DMS114 treated with DMSO at 0.1 percent for 48 hours (cell line): ENCODE results near the gene PTGIR.
"Not testable (repeated sequence)": the region's sequence is repeated elsewhere in the genome, so short reads cannot be mapped to it uniquely, and the experiment has no call there.

Experiments used
- DNase-seq: peaks from one replicate; lab custom pipeline; 2025; ENCODE audit not compliant: unreplicated experiment; lab: John Stamatoyannopoulos, UW

The PTGIR gene

DNA sequence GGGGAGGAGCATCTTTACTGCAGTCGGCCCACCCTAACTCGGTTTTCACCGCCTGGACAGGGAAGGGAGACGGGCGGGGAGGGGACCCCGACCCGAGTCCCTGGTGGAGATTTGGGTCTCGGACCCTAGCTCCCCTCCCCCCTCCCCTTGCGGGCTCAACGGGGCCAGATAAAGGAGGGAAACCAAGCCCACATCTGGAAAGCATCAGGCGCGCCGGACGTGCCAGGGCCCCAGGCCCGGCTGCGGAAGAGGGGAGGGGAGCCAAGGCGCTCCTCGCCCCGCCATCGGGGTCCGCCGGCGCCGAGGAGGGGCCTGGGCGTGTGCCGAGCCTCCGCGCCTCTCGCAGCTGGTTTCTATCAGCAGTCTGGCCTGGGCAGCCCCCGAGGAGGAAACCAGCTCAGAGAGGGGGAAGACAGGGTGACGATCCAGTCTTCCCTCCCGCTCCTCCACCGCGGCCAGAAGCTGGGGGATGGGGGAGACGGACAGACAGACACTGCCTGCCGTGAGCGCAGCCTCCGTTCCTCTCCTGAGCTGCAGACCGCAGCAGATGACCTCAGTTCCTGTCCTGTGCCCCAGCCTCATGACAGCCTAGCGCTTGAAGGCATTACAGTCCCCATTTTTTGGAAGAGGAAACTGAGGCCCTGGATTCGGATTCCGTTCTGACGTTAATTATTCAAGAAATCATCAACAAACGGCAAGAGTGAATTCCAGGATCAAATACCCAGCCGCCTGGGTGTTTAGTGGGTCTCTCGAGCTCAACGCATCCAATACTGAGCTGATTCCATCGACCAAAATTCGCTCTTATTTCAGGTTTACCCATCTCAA is 14.7 kb upstream of the PTGIR start:
- no peak for DNase-seq

DNA sequence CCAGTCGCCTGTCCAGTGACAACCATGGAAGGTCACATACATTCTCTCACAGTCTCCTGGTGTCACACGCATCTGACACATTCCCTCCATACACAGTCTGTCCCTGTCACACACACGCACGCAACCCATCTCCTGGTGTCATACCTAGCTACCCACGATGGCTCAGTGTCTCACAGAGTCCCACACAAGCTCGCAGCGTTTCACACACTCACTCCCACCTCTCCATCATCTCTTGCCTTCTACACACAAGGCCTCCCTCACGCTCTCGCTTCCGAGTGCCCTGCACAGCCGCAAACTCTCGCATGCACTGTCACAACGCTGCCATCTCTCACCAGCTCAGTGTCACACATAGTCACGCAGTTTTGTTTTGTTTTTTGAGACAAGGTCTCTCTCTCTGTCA is 12.3 kb upstream of the PTGIR start:
- no peak for DNase-seq

DNA sequence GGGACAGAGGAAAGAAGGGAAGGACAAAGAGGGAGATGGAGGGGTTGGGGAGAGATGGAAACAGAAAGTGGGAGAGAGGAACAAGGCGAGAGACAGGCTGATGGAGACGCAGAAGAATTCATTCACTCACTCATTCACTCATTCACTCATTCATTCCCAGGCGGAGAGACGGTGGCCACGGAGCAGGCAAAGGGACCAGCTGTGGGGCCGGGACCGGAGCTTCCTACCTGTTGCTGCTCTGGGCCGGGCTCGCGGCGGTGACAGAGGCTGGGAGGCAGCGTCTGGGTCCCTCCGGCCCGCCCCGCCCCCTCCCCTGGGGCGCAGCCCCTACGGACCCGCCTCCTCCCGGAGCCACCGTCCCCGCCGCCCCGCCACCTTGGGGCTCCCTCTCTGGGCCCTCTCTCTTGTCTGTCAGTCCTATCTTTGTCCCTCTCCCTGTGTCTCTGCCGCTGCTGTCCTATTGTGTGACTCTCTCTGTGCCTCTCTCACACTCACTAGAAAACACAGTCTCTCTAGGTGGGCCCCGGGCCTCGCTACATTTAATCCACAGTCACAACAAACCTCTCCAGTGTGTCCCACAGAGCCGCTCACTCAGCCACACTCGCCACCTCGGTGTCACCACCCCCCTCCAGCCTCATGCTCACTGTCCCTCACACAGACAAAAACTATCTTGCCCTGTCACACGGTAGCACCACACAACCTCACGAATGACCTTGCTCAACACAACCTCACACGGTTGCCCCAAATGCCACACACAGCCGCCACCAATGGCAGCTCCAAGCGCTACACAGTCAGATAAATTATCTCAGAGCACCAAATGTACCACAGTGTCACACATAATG is 11.3 kb upstream of the PTGIR start, which contains the start of gene GNG8:
TSS of gene GNG8 (minus strand) at position 283 of the 842 bp plus-strand sequence. CDS start 1,520 bp downstream, outside the sequence.
- DNase-seq: no peak

DNA sequence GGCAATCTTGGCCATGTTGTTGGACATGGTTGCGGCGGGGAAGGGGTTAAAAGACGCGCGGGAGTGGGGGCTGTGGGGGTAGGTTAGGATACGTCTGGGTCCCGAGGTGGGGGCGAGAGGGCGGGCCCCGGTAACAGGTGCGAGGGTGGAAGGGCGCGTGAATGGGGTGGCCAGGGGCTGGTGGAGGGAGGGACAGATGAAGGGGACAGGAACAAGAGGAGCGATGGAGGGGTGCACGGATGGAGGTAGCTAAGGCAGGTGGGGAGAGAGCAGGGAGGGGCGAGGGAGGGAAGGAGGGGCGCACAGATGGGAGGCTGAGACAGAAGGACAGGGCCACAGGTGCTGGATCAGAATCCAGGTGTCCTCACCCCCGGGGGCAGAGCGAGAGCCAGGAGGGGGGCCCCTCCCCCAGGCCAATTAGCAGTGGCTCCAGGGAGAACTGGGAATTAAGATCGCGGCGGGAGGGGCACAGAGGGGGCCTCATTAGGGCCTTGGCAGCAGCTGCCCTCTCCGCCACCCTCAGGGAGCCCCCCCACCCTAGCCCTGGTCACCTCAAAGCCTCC is 9.8 kb upstream of the PTGIR start:
- DNase-seq: no peak

DNA sequence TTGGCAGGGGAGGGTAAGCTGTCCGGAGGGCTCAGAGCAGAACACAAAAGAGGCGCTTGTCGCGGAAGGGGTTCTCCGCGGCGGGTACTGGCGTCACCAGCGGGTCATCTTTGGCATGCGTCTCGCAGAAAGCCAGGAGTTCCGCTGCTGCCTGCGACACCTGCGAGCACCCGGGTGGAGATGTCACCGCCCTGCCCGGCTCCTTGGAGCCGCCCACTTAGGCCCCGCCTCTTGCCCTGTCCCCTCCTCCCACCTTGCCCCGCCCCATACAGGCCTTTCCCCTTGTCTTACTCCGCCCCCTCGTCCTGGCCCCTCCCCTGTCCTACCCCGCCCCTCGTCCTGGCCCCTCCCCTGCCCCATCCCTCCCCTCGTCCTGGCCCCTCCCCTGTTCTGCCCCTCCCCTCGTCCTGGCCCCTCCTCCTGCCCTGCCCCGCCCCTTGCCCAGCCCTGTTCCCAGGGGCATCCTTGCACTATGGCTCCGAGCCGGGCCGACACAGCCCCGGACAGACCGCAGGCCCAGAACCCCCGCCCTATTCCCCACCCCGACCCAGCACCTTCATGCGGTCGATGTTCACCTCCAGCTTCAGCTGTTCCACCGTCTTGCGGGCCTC is 9.3 kb upstream of the PTGIR start:
- DNase-seq: peak; percentile 44

DNA sequence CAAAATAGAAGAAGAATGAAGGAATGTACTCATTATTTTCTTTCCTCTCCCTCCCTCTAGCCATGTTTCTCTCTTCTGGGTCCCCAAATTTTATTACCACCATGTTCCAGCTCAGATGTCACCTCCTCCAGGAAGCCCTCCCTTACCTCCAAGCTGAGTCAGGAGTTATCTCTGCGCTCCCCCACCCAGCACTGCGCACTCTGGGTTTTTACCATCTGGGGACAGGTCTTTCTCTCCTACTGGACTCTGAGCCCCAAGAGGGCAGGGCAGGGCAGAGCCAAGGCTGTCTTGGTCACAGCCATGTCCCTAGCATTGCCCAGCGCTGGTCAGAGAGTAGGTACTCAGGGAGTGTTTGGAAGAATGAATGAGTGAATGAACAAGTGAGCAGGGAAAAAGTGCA is 8.2 kb upstream of the PTGIR start:
- DNase-seq: no peak

DNA sequence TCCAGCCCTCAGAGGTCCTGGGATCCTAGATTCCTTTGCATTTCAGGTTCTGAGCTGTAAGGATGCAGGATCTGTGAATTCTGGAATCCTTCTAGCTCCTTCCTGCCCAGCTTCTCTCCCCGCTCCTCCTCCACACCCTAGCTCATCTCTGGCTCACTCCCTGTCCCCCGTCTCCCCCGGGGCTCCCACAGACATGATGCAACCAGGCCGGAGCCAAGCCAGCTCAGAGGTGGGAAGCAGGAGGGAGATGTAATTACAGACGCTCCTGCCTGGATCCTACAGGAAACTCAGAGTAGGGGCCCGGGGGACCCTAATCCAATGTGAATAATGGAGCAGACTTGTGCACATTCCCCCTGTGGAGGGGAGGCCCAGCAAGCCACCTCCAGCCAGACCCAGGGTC is 6.6 kb upstream of the PTGIR start:
- DNase-seq: no peak

DNA sequence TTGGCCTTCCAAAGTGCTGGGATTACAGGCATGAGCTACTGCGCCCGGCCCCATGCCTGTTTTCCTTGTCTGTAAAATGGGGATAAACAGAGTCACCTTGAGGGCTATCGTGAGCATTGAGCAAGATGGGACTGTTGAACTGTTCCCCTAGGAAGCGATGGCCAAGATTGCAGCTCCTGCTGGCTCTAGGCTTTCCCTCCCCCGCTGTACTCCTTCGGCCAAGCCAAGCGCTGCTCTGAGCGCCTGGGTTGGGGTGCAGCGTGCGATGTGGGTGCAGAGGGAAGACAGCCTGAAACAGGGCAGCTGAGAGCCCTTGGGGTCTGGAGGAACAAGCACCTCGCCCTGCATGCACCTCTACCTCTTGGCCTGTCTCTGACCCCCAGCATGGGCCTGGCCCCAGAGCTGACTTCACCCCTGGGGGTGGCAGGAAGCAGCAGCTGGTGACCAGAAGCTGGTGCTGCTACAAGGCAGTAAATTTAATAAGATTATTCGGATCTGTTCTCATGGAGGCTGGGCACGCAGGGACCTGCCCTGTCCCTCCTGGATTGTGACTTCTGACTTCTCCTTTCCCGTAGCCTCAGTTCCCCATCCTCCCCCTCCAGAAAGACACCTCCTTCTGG is 5.8 kb upstream of the PTGIR start:
- DNase-seq: no peak

DNA sequence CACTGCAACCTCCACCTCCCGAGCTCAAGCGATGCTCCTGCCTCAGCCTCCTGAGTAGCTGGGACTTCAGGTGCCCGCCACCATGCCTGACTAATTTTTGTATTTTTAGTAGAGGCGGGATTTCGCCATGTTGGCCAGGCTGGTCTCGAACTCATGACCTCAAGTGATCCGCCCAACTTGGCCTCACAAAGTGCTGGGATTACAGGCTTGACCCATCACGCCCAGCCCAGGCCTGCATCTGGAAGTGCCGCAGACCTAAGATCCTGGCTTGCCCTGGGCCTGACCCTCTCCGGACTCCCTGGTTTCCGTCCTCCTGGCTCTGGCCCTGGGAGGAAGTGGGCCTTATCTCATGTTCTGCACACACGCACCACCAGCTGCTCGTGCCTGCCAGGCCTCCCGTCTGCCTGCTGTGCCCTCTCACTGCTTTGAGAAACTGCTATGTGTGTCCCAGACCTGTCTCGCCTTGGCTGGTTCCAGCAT is 4.7 kb upstream of the PTGIR start:
- no peak for DNase-seq

DNA sequence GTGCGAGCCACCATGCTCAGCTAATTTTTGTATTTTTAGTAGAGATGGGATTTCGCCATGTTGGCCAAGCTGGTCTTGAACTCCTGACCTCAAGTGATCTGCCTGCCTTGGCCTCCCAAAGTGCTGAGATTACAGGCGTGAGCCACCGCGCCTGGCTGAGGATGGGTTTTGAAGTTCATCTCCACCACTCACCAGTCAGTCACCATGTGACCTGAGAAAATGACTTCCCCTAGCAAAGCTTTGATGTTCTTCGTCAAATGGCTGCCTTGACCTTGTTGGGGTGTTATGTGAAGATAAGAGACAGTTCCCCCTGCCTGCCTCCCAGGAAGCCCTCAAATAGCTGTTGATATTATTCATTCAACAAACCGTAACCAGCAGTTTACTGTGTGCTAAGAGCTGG is 4.1 kb upstream of the PTGIR start:
- DNase-seq: not testable (repeated sequence)

DNA sequence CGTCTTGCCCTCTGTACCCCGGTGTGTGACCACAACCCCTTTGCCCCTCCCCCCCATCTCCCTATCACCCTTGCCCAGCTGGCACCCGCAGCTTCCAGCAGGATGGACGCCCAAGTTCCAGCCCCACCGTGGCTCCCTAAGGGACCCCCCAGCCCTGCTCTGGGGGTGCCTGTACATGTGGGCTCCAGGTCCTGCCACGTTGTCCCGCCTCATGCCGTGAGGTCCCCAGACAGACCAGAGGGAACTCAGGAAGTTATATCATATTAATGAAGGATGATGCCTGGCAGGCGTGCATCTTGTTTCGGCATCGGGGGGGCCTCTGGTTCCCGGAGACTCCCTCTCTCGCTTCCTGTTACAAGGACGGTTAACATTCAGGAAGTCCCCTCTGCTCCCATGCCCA is 1.6 kb upstream of the PTGIR start:
- DNase-seq: no peak

DNA sequence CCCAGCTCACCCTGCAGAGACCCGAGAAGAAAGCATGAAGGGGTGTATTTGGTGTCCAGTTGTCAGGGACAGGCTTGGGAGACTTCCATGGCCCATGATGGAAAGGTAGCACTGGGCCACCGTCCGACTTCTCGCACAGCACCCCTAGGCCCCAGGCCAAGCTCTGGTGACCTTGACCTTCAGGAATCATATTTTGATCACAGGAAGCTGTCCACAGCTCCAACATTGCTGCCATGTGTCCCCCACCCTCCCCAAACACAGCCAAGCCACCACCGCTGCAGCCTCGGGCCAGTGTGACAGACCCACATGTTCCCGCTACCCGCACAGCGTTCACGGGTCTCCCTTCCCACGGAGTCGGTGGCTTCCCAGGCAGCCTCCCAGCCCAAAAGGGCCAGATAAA is 842 bp upstream of the PTGIR start:
- DNase-seq: no peak

DNA sequence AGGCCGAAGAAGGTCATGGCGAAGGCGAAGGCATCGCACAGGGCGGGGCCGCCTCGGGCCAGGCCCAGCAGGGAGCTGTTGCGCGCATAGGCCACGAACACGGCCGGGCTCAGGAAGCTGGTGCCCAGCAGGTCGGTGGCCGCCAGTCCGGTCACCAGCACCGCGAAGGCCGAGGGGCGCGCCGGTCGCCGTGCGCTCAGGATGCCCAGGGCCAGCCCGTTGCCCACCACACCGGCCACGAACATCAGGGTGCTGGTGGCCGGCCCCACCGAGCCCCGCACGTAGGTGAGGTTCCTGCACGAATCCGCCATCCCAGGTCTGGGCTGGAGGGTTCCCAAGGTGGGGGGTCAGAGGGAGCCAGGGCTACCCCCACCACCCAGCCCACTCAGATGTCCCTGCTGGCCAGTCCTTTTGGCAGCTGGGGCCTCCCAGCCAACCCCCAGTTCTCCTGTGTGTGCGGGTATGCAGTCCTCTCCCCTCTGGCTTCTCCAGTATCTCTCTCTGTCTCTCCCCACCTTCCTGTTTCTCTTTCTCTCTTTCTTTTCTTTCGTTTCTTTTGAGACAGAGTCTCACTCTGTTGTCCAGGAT is 880 bp downstream of the PTGIR start:
- no peak for DNase-seq

DNA sequence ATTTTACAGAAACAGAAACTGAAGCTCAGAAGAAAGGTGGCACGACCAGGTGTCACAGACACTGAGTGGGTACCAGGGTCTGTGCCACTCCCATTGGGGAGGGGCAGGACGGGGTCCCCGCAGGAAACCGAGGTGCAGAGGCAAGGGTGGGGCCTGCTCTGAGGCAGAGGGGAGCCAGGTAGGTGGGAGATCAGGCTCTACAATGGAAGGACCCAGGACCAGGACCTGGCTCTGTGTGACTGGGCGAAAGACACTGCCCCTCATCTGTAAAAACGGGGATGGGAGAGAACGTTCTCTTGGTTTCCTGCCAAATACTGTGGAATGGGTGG is 2.8 kb downstream of the PTGIR start:
- no peak for DNase-seq

DNA sequence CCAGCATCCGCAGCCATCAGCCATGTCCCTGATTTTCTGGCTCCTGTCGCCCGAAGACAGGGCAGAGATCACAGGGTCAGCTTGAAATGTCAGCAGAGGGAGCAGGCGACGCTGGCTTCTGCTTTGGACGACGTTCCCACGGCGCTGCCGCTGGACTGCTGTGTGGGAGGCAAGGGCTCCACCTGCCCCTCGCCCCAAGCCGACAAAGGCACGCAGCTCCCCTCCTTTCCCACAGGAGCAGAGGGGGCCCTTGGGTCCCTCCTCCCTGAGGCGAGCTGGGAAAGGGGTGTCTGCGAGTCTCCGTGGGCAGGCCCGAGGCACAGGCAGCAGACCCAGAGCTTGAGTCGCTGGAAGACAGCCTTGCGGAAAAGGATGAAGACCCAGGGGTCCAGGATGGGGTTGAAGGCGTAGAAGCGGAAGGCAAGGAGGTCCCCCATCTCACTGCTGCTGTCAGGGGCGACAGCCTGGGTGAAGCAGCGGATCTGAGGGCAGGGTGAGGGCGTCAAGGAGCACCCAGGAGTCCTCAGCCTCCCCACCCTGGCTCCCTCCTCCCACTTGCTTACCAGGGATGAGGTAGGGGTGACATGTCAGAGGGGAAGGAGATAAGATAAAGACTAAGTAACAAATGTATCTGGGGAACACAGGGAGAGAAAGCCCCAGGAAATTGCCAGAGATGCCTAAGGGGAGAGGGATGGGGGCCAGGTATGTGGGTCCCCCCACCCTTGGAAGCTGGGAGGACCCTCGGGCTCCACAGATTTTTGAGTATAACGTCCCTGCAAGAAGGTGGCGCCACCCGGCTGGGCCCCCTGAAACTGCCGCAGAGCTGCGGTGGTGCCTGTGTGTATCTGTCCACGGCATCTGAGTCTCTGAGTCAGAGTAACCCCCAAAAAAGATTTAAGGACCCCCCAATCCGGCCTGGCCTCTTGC is 3.4 kb downstream of the PTGIR start:
- no peak for DNase-seq

DNA sequence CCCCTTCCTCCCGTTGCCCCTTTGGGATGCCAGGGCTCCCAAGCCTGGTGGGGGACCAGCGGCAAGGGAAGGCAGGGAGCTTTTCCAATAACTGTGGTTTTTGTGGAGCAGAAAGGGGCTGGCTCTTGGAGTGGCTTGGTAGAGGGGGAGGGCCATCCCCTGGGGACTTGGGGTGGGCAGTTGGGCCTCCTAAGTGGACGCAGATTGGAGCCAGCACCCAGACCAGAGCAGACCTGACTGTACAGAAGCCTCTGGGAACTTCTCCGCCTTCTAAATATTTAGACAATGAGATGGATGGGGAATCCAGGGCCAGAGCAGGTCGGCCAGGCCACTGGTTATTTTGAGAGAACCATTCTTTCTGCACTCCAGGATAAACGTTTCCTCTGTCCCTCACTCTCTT is 4.2 kb downstream of the PTGIR start:
- DNase-seq: no peak

DNA sequence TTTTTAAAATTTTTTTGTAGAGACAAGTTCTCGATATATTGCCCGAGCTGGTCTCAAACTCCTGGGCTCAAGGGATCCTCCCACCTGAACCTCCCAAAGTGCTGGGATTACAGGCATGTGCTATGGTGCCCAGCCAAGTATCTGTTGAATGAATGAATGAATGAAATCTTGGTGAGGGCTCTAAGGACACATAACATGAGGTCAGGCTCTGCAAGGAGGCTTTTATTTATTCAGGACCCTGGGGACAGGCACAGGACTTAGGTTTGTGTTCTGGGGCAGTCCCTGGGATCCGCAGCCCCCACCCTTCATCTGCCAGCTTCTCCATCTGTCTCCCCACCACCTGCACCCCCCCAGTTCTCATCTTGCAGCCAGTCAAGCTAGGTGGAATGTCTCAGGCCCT is 4.6 kb downstream of the PTGIR start:
- DNase-seq: no peak

DNA sequence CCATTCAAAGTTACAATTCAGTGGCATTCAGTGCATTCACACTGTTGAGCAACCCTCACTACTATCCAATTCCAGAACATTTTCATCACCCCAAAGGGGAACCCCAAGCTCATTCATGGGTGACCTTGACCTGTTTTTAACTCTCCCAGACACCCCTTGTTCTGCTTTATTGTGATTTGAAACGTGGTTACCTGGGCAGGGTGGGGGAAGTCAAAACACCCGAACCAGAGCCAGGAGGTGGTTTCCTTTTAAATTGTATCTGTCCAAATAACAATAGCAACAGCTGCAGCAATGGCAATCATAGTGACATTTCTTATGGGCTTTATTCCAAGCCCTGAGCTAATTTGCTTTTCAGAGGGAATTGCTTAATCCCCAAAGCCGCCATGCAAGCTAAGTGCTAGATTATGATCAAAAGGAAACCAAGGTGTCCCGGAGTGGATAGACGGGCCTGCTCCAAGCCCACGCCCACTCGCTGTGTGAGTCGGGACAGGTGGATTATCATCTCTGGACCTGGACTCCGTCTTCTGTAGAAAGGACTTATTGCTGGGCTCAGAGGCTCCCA is 6.1 kb downstream of the PTGIR start:
- DNase-seq: no peak

DNA sequence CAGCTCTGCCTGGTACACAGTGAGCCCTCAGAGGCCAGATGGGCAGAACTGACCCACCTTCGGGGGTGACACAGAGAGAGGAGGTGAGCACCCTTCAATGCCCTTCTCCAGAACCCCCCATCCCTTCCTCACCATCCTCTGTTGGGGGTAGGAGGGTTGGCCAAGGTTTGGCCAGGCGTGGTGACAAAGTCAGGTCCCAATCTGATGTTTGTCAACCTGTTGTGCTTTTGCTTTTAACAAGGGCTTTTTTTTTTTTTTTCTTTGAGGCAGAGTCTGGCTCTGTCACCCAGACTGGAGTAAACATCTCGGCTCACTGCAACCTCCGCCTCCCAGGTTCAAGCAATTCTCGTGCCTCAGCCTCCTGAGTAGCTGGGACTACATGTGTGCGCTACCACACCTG is 7.3 kb downstream of the PTGIR start:
- no peak for DNase-seq
